Stimulated activated CD4-positive, alpha-beta T cell treated with anti-CD3 and anti-CD28 coated beads, Interleukin-1b, Interleukin-23, amount 100 ng/mL, for 48 hours (primary cell): ENCODE data around the gene GAS7.

Experiments used
- DNase-seq: peaks from one replicate; pipeline ENCODE4 v3.0.0-alpha.2; 2020

The GAS7 gene

GRCh38 chr17:9905902-9906301, 292.5 kb downstream of the GAS7 start:
- DNase-seq: peak; percentile 38

GRCh38 chr17:9905078-9905415, 293.4 kb downstream of the GAS7 start, which contains the start of gene RCVRN:
Gene RCVRN, minus strand, starts transcription at chr17:9905271. Its CDS starts 91 bp downstream, at chr17:9905180.
- no peak for DNase-seq

GRCh38 chr17:9904277-9905077, 293.9 kb downstream of the GAS7 start:
- no peak for DNase-seq

GRCh38 chr17:9902120-9902519, 296.3 kb downstream of the GAS7 start:
- no peak for DNase-seq

- no peak for DNase-seq
These were observed 297.6 kb downstream of the GAS7 start for GRCh38 chr17:9900784-9901183.

GRCh38 chr17:9900044-9900594, 298.3 kb downstream of the GAS7 start:
- no peak for DNase-seq

GRCh38 chr17:9899280-9900043, 298.9 kb downstream of the GAS7 start:
- no peak for DNase-seq

- DNase-seq: no peak
These were observed 299.6 kb downstream of the GAS7 start for GRCh38 chr17:9898812-9899211.

GRCh38 chr17:9897372-9897968, 300.9 kb downstream of the GAS7 start:
- DNase-seq: no peak

GRCh38 chr17:9895923-9896322, 302.5 kb downstream of the GAS7 start:
- DNase-seq: no peak

- no peak for DNase-seq
These were observed 304.2 kb downstream of the GAS7 start for GRCh38 chr17:9894231-9894630.

- no peak for DNase-seq
These were observed 304.9 kb downstream of the GAS7 start for GRCh38 chr17:9893411-9894012.

GRCh38 chr17:9890124-9890523, 308.3 kb downstream of the GAS7 start:
- peak; percentile 6 for DNase-seq

GRCh38 chr17:9887508-9887907, 310.9 kb downstream of the GAS7 start:
- DNase-seq: no peak

GRCh38 chr17:9886141-9886930, 312.1 kb downstream of the GAS7 start:
- no peak for DNase-seq

- DNase-seq: no peak
These were observed 315.0 kb downstream of the GAS7 start for GRCh38 chr17:9883451-9883850.

- no peak for DNase-seq
These were observed 317.8 kb downstream of the GAS7 start for GRCh38 chr17:9880582-9880999.

GRCh38 chr17:9878786-9879525, 319.4 kb downstream of the GAS7 start:
- no peak for DNase-seq

GRCh38 chr17:9878356-9878755, 320.1 kb downstream of the GAS7 start:
- DNase-seq: no peak

- no peak for DNase-seq
These were observed 323.0 kb downstream of the GAS7 start for GRCh38 chr17:9875441-9875840.

- no peak for DNase-seq
These were observed 323.7 kb downstream of the GAS7 start for GRCh38 chr17:9874722-9875121.

- DNase-seq: no peak
These were observed 325.6 kb downstream of the GAS7 start for GRCh38 chr17:9872852-9873251.
